Astrocyte (in vitro differentiated cells and primary cell): ENCODE results near the gene GPRC5A.

Source experiments
- EZH2 ChIP-seq: IDR thresholded peaks from 2 replicates; pipeline ENCODE4 v1.6.1; 2012; ENCODE audit warnings: mild to moderate bottlenecking, low read length, inconsistent platforms; ENCODE audit not compliant: insufficient read depth
- TF ChIP-seq, protein P1 (sequence below): IDR thresholded peaks from 2 replicates; pipeline ENCODE4 v1.5.1; 2011; ENCODE audit warnings: low read depth, mild to moderate bottlenecking, inconsistent platforms, low read length, moderate library complexity; ENCODE audit not compliant: insufficient read depth

DNA sequence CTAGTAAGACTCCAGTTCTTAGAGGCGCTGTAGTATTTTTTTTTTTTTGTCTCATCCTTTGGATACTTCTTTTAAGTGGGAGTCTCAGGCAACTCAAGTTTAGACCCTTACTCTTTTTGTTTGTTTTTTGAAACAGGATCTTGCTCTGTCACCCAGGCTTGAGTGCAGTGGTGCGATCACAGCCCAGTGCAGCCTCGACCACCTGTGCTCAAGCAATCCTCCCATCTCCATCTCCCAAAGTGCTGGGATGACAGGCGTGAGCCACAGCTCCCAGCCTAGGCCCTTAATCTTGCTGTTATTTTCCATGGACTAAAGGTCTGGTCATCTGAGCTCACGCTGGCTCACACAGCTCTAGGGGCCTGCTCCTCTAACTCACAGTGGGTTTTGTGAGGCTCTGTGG, 21.3 kb downstream of the GPRC5A start:
- TF ChIP-seq, protein P1, sequence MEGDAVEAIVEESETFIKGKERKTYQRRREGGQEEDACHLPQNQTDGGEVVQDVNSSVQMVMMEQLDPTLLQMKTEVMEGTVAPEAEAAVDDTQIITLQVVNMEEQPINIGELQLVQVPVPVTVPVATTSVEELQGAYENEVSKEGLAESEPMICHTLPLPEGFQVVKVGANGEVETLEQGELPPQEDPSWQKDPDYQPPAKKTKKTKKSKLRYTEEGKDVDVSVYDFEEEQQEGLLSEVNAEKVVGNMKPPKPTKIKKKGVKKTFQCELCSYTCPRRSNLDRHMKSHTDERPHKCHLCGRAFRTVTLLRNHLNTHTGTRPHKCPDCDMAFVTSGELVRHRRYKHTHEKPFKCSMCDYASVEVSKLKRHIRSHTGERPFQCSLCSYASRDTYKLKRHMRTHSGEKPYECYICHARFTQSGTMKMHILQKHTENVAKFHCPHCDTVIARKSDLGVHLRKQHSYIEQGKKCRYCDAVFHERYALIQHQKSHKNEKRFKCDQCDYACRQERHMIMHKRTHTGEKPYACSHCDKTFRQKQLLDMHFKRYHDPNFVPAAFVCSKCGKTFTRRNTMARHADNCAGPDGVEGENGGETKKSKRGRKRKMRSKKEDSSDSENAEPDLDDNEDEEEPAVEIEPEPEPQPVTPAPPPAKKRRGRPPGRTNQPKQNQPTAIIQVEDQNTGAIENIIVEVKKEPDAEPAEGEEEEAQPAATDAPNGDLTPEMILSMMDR: no peak
- no peak for TF ChIP-seq EZH2
